CD14-positive monocyte (primary cell): ENCODE data around the gene GLT6D1. TPM values are rescaled to one million over a fixed set of nuclear protein-coding genes. Genes with fewer than 3 reads are reported as not detected.

ENCODE experiments used
- DNase-seq, 3 donors: peaks; one replicate each; pipeline ENCODE4 v3.0.0-alpha.2; 2011 to 2022
- H2AFZ ChIP-seq: 2 replicates; pipeline ENCODE4 v1.6.0; 2012; ENCODE audit warnings: mild to moderate bottlenecking, low read depth, low read length, inconsistent platforms; ENCODE audit not compliant: insufficient read depth, poor library complexity, severe bottlenecking
- H3K27ac ChIP-seq, 2 donors: 1 replicate in 1 of 2; 2 replicates in 1 of 2; pipeline ENCODE4 v1.5.1; 2012 to 2013; ENCODE audit warnings: low read length in 2 of 2, control low read depth in 1 of 2, inconsistent platforms in 1 of 2, low read depth in 1 of 2, mild to moderate bottlenecking in 1 of 2
- H3K27me3 ChIP-seq, 2 donors: one replicate each; pipeline versions ENCODE4 v1.6.0 to v1.6.1; 2011 to 2013; ENCODE audit warnings: low read length in 2 of 2; ENCODE audit not compliant: control insufficient read depth in 2 of 2, insufficient read depth in 2 of 2
- H3K36me3 ChIP-seq, 2 donors: replicated peaks in 1 of 2; 1 replicate in 1 of 2; 2 replicates in 1 of 2; pipeline versions ENCODE4 v1.5.1 to v1.6.1; 2012 to 2013; ENCODE audit warnings: low read length in 2 of 2, control low read depth in 1 of 2, inconsistent platforms in 1 of 2, mild to moderate bottlenecking in 1 of 2; ENCODE audit not compliant: insufficient read depth in 2 of 2, control insufficient read depth in 1 of 2
- H3K4me1 ChIP-seq, 2 donors: 1 replicate in 1 of 2; 2 replicates in 1 of 2; pipeline versions ENCODE4 v1.5.1 to v1.6.1; 2012 to 2013; ENCODE audit warnings: low read length in 2 of 2, control low read depth in 1 of 2, inconsistent platforms in 1 of 2, mild to moderate bottlenecking in 1 of 2, moderate library complexity in 1 of 2; ENCODE audit not compliant: insufficient read depth in 2 of 2, control insufficient read depth in 1 of 2
- H3K4me2 ChIP-seq: replicated peaks from 2 replicates; pipeline ENCODE3; 2012; ENCODE audit warnings: low read length, moderate library complexity, mild to moderate bottlenecking; ENCODE audit not compliant: poor library complexity, severe bottlenecking; ENCODE audit errors: extremely low read depth
- H3K4me3 ChIP-seq, 3 experiments: fragments of 200-600 bp in 1 of 3; sonication (generic) in 1 of 3; replicated peaks in 1 of 3; 1 replicate in 2 of 3; 2 replicates in 1 of 3; pipeline ENCODE4 v1.5.1; 2011 to 2013; ENCODE audit warnings: low read length in 3 of 3, mild to moderate bottlenecking in 3 of 3, control low read depth in 2 of 3, low read depth in 2 of 3, inconsistent platforms in 1 of 3, moderate library complexity in 1 of 3
- H3K79me2 ChIP-seq: 2 replicates; pipeline ENCODE4 v1.6.0; 2012; ENCODE audit warnings: mild to moderate bottlenecking, control low read depth, inconsistent platforms, low read length, moderate library complexity; ENCODE audit not compliant: insufficient read depth
- H3K9ac ChIP-seq: 2 replicates; pipeline ENCODE4 v1.6.0; 2017; ENCODE audit warnings: low read length, mild to moderate bottlenecking; ENCODE audit not compliant: insufficient read depth, poor library complexity, severe bottlenecking
- H3K9me3 ChIP-seq, 2 donors: replicated peaks in 1 of 2; 1 replicate in 1 of 2; 2 replicates in 1 of 2; pipeline versions ENCODE4 v1.5.1 to v1.6.1; 2012 to 2013; ENCODE audit warnings: low read length in 2 of 2, control low read depth in 1 of 2; ENCODE audit not compliant: control insufficient read depth in 1 of 2, insufficient read depth in 1 of 2
- H4K20me1 ChIP-seq: 2 replicates; pipeline ENCODE4 v1.6.0; 2012; ENCODE audit warnings: mild to moderate bottlenecking, low read length, control low read depth, moderate library complexity; ENCODE audit not compliant: insufficient read depth
- H3K27ac Mint-ChIP-seq, 7 donors: one replicate each; pipeline ENCODE4 v1.8.0; 2020; ENCODE audit warnings: mild to moderate bottlenecking in 7 of 7, mixed read lengths in 7 of 7, moderate library complexity in 6 of 7, inconsistent platforms in 2 of 7
- H3K27me3 Mint-ChIP-seq, 3 donors: one replicate each; pipeline ENCODE4 v1.8.0; 2021 to 2022; ENCODE audit warnings: low read depth in 3 of 3, mild to moderate bottlenecking in 3 of 3, mixed read lengths in 3 of 3, moderate library complexity in 3 of 3, inconsistent platforms in 1 of 3
- H3K36me3 Mint-ChIP-seq, 2 donors: one replicate each; pipeline ENCODE4 v1.8.0; 2020; ENCODE audit warnings: mixed read lengths in 2 of 2, inconsistent platforms in 1 of 2, mild to moderate bottlenecking in 1 of 2
- H3K4me1 Mint-ChIP-seq: one replicate; pipeline ENCODE4 v1.8.0; 2020; ENCODE audit warnings: mild to moderate bottlenecking, mixed read lengths
- H3K4me3 Mint-ChIP-seq, 2 donors: one replicate each; pipeline ENCODE4 v1.8.0; 2020; ENCODE audit warnings: mild to moderate bottlenecking in 2 of 2, mixed read lengths in 2 of 2, moderate library complexity in 1 of 2
- H3K9me3 Mint-ChIP-seq, 7 donors: one replicate each; pipeline ENCODE4 v1.8.0; 2020 to 2022; ENCODE audit warnings: mixed read lengths in 7 of 7, mild to moderate bottlenecking in 6 of 7, moderate library complexity in 6 of 7, inconsistent platforms in 2 of 7
- CTCF ChIP-seq: fragments of 200-600 bp; IDR thresholded peaks from one replicate; pipeline ENCODE4 v1.8.0; 2022; ENCODE audit warnings: antibody characterized with exemption, mild to moderate bottlenecking
- WGBS: methylation state at CpG from one replicate; pipeline ENCODE4 v1.1.5; 2013; ENCODE audit warnings: missing lambda C conversion rate; ENCODE audit not compliant: insufficient coverage; 5-methylcytosine and 5-hydroxymethylcytosine counted together
- intact Hi-C, 2 donors: fragments of 100-400 bp; cut with micrococcal nuclease; formaldehyde crosslinking; loops; one replicate each; pipeline versions ENCODE4 v1.15.0 to v1.15.1; 2023
- polyA plus RNA-seq, 3 donors: library from polyadenylated mRNA; depleted of rRNA in 1 of 3; unstranded in 2 of 3; stranded (reverse) in 1 of 3; fragments of 300-500 nt in 2 of 3; fragments of >200 nt in 1 of 3; fragmentation: Illumina TruSeq in 2 of 3; gene quantifications; 1 replicate in 2 of 3; 2 replicates in 1 of 3; pipeline ENCODE4 v1.2.3, GENCODE V29; 2012 to 2021

Gene GLT6D1
- polyA plus RNA-seq, 3 donors = not detected

GRCh38 chr9:135612981-135613910 lies 26.1 kb downstream of the GLT6D1 start:
- Mint-ChIP-seq H3K27me3 (peaks cover 2 to 6% (median 5%) of the 10 kb centered on the region in 3 donors), H3K36me3 (no peaks in the 10 kb centered on the region), H3K27ac (peak overlapping the region in 1 of 7 donors; percentile 66), H3K4me3 (no peak overlapping the region), H3K9me3 (peaks cover 0 to 7% (median 2%) of the 10 kb centered on the region in 7 donors), H3K4me1 (no peaks in the 10 kb centered on the region)
- no peaks in the 10 kb centered on the region for H4K20me1 ChIP-seq
- H3K79me2 ChIP-seq = no peaks in the 10 kb centered on the region
- no peaks in the 10 kb centered on the region for H3K4me1 ChIP-seq
- TF ChIP-seq CTCF = no peak
- 71% methylated on average over 10 of the region's 24 CpGs for WGBS
- no peak overlapping the region for H2AFZ ChIP-seq
- H3K27me3 ChIP-seq = no peaks in the 10 kb centered on the region
- no peak overlapping the region for H3K27ac ChIP-seq
- no peaks in the 10 kb centered on the region for H3K36me3 ChIP-seq
- H3K4me2 ChIP-seq = no peak overlapping the region
- H3K4me3 ChIP-seq = no peak overlapping the region
- H3K9ac ChIP-seq = no peak overlapping the region
- DNase-seq = no peak
- no peaks in the 10 kb centered on the region for H3K9me3 ChIP-seq
- intact Hi-C loops = no loop called here

GRCh38 chr9:135612437-135612836 lies 26.9 kb downstream of the GLT6D1 start:
- no peak overlapping the region for H3K27ac Mint-ChIP-seq
- no peak for DNase-seq
- no peak overlapping the region for H3K4me3 ChIP-seq
- H2AFZ ChIP-seq = no peak overlapping the region
- no peaks in the 10 kb centered on the region for H4K20me1 ChIP-seq
- no peaks in the 10 kb centered on the region for H3K79me2 ChIP-seq
- no peak overlapping the region for H3K4me3 Mint-ChIP-seq
- H3K9me3 ChIP-seq = no peaks in the 10 kb centered on the region
- H3K9ac ChIP-seq = no peak overlapping the region
- no peak overlapping the region for H3K4me2 ChIP-seq
- peaks cover 0 to 7% (median 2%) of the 10 kb centered on the region in 7 donors for H3K9me3 Mint-ChIP-seq
- intact Hi-C loops = no loop called here
- WGBS = 93% methylated on average over 5 of the region's 8 CpGs
- H3K27me3 Mint-ChIP-seq = peaks cover 2 to 6% (median 5%) of the 10 kb centered on the region in 3 donors
- no peaks in the 10 kb centered on the region for H3K4me1 ChIP-seq
- H3K27ac ChIP-seq = no peak overlapping the region
- H3K27me3 ChIP-seq = no peaks in the 10 kb centered on the region
- no peak for TF ChIP-seq CTCF
- H3K36me3 ChIP-seq = no peaks in the 10 kb centered on the region
- no peaks in the 10 kb centered on the region for H3K4me1 Mint-ChIP-seq
- no peaks in the 10 kb centered on the region for H3K36me3 Mint-ChIP-seq
